HG02870 (cell line): ENCODE measurements around the gene PLSCR5.

Experiments
- ATAC-seq: cut with Tn5 transposase; IDR thresholded peaks from one replicate; pipeline ENCODE4 v1.9.1; 2021; ENCODE audit warnings: mild to moderate bottlenecking, moderate library complexity; ENCODE audit not compliant: unreplicated experiment

The PLSCR5 gene

DNA sequence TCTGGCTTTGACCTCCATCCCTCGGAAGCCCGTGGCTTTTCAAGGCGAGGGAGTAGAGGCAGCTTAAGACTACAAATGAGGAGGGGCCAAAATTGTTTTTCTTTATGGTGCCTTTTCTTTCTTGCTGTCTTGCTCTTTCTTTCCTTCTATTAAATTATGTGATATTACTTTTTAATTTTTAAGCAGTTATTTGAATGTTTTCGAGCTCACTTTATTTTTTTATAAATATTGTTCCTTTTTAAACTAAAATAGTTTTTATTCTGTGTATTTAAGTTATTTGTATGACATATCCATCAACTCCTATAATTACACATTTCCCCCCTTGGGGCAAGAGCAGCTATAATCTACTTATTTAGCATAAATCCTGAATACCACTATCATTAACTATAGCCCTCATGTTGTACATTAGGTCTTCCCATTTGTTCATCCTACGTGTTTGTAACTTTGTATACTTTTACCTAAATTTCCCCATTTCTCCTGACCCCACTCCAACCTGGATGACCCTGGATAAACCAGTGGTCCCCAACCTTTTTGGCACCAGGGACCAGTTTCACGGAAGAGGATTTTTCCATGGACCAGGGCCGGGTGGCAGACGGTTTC lies 60.1 kb downstream of the PLSCR5 start:
- ATAC-seq, result no peak

DNA sequence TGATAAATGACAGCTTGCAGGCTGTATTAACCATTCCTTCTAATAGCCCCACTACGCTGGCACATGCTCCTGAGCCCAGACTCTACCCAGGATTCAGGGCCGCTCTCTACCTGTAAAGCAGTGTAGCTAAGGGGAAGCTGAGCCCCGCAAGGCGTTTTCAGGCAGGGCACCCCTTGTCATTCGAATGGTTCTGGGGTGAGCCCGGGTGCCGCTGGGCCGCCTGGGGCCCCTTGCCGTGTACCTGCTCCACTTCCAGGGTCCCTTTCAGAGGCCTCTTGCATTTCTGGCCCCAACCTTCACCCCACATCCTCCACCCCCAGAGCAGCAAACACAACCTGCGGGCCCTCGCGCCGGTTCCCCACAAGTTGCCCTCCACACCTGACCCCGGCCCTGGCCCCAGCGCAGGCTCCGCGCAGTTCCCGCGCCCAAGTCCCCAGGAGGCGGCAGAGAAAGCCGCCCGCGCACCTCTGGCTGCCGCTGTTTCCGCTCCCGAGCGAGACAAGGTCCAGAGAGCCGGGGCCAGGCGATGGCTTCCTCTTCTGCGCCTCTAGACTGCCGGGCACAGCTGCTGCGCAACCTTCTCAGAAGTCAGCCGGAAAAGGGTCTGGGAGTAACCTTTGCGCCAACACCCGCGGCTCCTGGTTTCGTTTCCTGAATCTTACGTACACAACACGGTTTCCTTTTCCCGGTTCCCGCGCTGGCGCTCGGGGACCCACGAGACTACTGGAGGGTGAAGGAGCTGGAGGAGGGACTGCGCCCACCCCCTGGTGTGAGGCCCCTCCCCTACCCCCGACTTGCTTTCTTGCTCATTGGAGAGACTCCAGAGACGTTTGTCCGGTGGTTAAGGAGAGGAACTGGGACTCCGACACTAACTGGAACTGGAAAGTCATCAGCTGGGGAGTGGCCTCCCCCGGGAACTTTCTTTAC lies 60.9 kb downstream of the PLSCR5 start, which contains the start of gene PLSCR1:
Gene PLSCR1 (minus strand): TSS at position 606 of the 927 bp plus-strand sequence. CDS start 8,055 bp downstream, outside the sequence.
- ATAC-seq, result peak; percentile 85

DNA sequence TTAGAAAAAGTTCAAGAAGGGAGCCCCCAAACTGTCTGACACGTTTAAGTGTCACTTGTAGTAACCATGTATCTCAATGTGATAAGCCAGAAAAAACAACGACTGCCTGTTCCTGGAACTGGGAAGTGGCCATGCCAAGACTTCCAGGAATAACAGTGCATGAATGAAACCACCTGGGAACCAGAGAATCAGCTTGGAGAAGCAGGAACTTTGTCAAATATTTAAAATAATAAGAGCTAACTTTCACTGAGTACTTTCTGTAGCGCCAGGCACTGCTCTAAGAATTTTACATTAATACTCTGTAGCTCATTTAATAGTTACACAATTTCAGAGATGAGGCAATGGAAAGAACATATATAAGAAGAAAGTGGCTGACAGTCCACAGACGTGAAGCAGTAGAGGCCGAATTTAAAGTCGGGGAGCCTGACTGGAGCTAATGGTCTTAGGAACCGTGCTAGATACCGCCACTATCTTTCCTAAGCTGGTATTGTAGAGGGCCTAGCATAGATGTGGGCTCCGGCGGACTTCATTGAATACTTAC lies 61.6 kb downstream of the PLSCR5 start:
- ATAC-seq, result peak; percentile 3

DNA sequence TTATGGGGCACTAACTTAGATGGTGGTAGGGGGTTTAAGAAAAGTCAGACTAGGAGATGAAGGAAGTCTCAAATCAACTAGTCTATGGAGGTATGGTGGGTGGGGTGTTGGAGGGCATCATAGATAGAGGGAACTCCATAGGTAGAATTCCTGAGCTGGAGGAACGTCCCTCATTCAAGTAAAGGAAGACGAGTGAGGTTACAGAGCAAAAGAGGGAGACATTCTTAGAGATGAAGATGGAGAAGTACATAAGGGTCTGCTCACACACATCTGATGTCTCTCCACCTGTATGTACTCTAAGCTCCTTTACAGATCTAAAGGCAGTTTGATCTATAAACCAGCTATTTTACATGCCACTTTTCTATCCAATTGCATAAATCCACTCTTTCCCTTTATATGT lies 62.2 kb downstream of the PLSCR5 start:
- no peak for ATAC-seq

DNA sequence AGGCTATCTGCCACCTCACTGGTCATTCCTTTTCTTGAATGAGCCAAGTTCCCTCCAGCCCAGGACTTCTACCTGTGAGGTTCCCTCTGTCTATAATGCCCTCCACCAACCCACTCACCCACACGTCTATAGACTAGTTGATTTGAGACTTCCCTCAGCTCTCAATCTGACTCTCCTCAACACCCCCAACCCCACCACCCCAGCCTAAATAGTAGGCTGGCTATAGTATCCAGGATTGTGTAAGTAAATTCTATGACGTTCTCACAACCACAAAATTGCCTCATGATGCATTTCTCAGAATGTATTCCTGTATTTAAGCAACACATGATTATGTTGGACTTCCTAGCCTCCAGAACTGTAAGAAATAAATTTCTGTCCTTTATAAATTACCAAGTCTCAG lies 63.0 kb downstream of the PLSCR5 start:
- ATAC-seq, result no peak

DNA sequence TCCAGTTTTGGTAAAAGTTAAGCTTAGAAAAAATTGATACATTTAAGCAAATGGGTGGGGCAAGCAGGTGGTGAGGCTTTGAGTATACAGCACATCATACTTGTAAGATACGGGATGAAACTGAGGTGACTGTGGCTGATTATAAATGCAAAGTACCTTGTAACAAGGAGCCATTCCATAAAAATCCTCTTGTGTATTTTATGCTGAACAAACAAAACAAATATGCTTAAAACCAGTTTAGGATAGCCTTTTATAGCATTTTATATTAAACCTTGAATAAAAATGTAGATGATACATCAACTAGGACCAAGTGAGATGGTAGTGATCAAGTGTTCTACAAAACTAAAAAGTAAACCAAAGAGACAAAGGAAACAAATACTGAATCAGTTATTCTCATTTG lies 64.2 kb downstream of the PLSCR5 start:
- no peak for ATAC-seq

DNA sequence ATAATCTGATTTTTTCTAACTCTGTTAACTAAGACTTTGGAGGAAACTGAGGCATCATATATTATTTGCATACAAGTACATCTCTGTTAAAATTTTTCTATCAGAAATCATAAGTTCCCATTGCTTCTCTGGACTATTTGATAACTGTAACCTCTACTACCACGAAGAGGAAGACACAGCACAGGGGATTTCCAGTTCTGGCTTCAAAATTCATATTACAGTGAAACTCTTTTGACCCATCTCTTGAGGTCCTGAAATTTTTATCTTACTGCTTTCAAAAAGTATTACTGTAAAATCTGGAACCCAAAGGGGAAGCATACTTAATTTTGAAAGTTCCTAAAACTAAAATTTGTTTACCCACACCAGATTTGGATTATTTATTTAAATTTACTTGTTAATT lies 64.9 kb downstream of the PLSCR5 start:
- peak; percentile 28 for ATAC-seq

DNA sequence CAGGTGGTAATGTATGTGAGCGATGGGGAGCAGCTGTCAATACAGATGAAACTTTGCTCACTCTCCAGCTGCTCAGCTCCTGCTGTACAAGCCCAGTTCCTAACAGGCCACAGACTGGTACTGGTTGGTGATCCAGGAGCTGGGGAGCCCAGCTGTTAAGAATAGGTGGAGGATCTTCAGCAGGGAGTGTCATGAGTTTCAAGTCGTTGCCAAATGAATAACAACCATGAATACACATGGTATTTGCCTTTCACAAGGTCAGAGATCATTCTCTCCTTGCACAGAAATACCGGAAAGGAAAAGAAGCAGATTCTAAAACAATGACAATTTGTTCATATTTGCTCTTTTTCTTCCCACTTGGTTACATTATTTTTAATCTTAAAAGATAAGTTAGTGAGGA lies 65.8 kb downstream of the PLSCR5 start:
- ATAC-seq, result no peak

DNA sequence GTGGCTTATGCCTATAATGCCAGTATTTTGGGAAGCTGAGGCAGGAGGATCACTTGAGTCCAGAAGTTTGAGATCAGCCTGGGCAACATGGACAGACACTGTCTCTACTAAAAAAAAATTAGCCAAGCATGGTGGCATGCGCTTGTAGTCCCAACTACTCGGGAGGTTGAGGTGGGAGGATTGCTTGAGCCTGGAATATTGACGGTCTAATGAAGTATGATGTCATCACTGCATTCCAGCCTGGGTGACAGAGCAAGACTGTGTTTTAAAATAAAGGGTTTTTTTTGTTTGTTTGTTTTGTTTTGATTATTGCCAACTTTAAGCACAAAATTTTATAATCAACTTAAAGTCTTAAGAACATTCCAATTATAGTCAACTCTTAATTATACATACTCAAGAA lies 67.5 kb downstream of the PLSCR5 start:
- no peak for ATAC-seq

DNA sequence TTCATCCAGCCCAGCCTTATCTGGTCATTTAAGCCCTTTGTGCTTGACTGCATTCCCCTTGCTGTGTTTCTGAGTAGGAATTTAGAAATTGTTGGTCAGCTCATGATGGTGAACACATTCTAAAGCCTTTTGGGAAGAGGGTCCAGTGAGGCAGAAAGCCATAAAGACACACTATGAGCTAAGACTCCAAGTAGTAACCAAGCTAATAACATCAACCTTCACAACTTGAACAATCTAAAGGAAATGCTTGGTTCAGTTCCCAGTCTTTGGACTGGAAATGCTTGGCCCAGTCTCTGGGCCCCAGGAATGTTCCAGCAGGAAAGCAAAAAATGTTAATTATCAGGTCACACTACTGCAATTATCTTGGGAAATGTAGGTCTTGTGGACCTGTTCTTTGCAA lies 68.5 kb downstream of the PLSCR5 start:
- ATAC-seq, result no peak
